Upper lobe of left lung (tissue), 6 donors: ENCODE measurements around the gene TSPAN5. TPM values are rescaled to one million over a fixed set of nuclear protein-coding genes. Genes with fewer than 3 reads are reported as not detected.

ENCODE experiments used
- ATAC-seq, 2 donors: fragments of 200-7000 bp; cut with Tn5 transposase; one replicate each; pipeline ENCODE4 v1.9.1; 2022; ENCODE audit warnings: mild to moderate bottlenecking in 2 of 2, moderate library complexity in 2 of 2; ENCODE audit not compliant: low FRiP score in 2 of 2
- DNase-seq, 2 donors: peaks; one replicate each; pipeline ENCODE4 v3.0.0-alpha.2; 2019 to 2020
- H3K27ac ChIP-seq, 4 donors: fragments of 200-600 bp; sonication (generic); one replicate each; pipeline ENCODE4 v1.5.1; 2016 to 2019
- H3K27me3 ChIP-seq, 4 donors: fragments of 200-600 bp; sonication (generic); one replicate each; pipeline ENCODE4 v1.5.1; 2017 to 2019
- H3K36me3 ChIP-seq, 4 donors: fragments of 200-600 bp; sonication (generic); one replicate each; pipeline ENCODE4 v1.5.1; 2016 to 2019
- H3K4me1 ChIP-seq, 4 donors: fragments of 200-600 bp; sonication (generic); one replicate each; pipeline ENCODE4 v1.5.1; 2018 to 2019
- H3K4me3 ChIP-seq, 4 donors: fragments of 200-600 bp; sonication (generic); one replicate each; pipeline ENCODE4 v1.5.1; 2017 to 2019; ENCODE audit warnings: mild to moderate bottlenecking in 2 of 4, moderate library complexity in 1 of 4
- H3K9me3 ChIP-seq, 4 donors: fragments of 200-600 bp; sonication (generic); one replicate each; pipeline ENCODE4 v1.5.1; 2018 to 2019
- EP300 ChIP-seq, 4 donors: sonication (generic); formaldehyde crosslinking; IDR thresholded peaks; one replicate each; pipeline ENCODE4 v1.5.1; 2017; ENCODE audit warnings: antibody characterized with exemption in 4 of 4, control low read depth in 2 of 4
- POLR2A ChIP-seq, 4 donors: fragments of 450-650 bp; IDR thresholded peaks; one replicate each; pipeline ENCODE4 v1.5.1; 2016 to 2017; ENCODE audit warnings: antibody characterized with exemption in 4 of 4, mild to moderate bottlenecking in 2 of 4
- POLR2AphosphoS5 ChIP-seq, 2 donors: sonication (generic); formaldehyde crosslinking; IDR thresholded peaks; one replicate each; pipeline ENCODE4 v1.5.1; 2017; ENCODE audit warnings: antibody characterized with exemption in 2 of 2
- WGBS, 2 donors: methylation state at CpG; one replicate each; pipeline ENCODE4 v1.1.5; 2017 to 2018; 5-methylcytosine and 5-hydroxymethylcytosine counted together
- total RNA-seq, 6 donors: library from RNA; depleted of rRNA in 4 of 6; stranded (reverse); fragments of >200 nt in 4 of 6; gene quantifications; one replicate each; pipeline versions ENCODE4 v1.1.0 to v1.2.1, GENCODE V29; 2016 to 2021
- TF ChIP-seq, protein P1 (sequence below), 6 experiments: fragments of 450-650 bp in 4 of 6; fragments of 200-600 bp in 2 of 6; sonication (generic) in 2 of 6; IDR thresholded peaks; one replicate each; pipeline ENCODE4 v1.5.1; 2016 to 2019; ENCODE audit warnings: antibody characterized with exemption in 6 of 6
- donor health status: DM: no; HTN: no; CAD: no; lungs with moderate emphysema.
- donor health status: DM: no; HTN: yes; CAD: no; lungs with severe emphysema.

TSPAN5 gene
- total RNA-seq, 6 donors from 2014 or later: 3.1 to 12.5 (median 7.2) TPM

DNA sequence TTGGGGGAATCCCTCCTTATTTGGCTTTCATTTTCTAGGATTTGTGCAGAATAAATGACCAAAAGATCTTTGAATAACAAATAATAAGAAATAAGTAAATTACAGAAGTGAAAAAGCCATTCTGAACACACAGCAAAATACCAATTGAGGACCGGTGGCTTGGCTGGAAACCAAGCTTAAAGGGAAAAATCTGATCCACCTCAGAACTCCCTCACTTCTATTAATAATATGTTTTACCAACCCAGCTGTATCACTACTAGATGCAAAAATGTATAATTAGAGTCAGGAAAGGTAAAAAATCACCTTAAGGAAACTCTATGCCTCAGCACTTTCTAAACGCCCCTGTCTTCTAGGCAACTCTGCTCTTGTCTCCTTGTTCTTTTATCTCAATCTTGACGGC, 77.3 kb downstream of the TSPAN5 start:
- no peak for TF ChIP-seq POLR2A (IDR thresholded peaks at IDR 0.05)
- TF ChIP-seq POLR2AphosphoS5 (IDR thresholded peaks at IDR 0.05): no peak
- no peak for TF ChIP-seq EP300 (IDR thresholded peaks at IDR 0.05)
- TF ChIP-seq, protein P1, sequence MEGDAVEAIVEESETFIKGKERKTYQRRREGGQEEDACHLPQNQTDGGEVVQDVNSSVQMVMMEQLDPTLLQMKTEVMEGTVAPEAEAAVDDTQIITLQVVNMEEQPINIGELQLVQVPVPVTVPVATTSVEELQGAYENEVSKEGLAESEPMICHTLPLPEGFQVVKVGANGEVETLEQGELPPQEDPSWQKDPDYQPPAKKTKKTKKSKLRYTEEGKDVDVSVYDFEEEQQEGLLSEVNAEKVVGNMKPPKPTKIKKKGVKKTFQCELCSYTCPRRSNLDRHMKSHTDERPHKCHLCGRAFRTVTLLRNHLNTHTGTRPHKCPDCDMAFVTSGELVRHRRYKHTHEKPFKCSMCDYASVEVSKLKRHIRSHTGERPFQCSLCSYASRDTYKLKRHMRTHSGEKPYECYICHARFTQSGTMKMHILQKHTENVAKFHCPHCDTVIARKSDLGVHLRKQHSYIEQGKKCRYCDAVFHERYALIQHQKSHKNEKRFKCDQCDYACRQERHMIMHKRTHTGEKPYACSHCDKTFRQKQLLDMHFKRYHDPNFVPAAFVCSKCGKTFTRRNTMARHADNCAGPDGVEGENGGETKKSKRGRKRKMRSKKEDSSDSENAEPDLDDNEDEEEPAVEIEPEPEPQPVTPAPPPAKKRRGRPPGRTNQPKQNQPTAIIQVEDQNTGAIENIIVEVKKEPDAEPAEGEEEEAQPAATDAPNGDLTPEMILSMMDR (IDR thresholded peaks at IDR 0.05): no peak
- no peaks in the 10 kb centered on the region for H3K27me3 ChIP-seq
- 80 to 86% methylated on average over 3 of the region's 3 CpGs for WGBS, 2 donors
- DNase-seq (no peak), ATAC-seq (no peak)
- no peaks in the 10 kb centered on the region for H3K9me3 ChIP-seq
- peaks cover 0 to 5% (median 1%) of the 10 kb centered on the region in 4 donors for H3K4me1 ChIP-seq
- no peak overlapping the region for H3K27ac ChIP-seq
- H3K36me3 ChIP-seq: no peaks in the 10 kb centered on the region
- H3K4me3 ChIP-seq: no peak overlapping the region

DNA sequence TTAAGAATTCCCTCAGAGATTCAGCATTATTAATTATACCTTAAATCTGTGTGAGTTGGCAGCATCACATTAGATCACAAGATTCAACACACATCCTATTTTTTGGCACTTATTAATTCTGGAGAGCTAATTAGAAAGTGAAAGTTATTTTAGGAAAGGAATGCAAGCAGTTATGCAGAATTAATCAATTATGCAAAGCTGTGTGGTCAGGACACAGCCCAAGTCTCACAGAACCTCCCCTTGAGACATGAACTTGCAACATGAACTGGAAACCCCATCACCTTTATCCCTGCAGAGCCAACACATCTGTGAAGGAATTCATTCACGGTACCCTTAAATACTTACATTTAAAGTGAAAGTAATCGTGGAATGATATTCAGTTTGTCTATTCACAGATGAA, 80.5 kb downstream of the TSPAN5 start:
- no peak overlapping the region for H3K27ac ChIP-seq
- 31 to 48% methylated on average over 2 of the region's 2 CpGs for WGBS, 2 donors

DNA sequence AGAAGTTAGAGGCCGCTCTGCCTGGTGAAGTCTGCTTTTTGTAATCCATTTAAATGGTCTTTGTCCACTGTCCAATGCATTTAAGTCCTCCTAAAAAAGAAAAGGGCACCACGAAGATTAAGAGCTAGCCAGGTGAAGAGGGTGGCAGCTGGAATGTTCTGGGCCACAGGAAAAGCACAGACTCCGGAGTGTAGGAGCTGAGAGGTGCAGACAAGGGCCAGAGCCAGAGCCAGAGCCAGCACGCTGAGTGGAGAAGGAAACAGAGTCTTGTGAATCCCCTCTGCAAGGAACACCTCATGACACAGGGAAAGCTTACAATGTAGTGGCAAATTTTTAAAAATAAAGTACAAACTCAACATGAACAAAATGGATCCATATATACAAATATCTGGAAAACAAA, 83.6 kb downstream of the TSPAN5 start:
- TF ChIP-seq POLR2A (IDR thresholded peaks at IDR 0.05) (no peak), POLR2AphosphoS5 (IDR thresholded peaks at IDR 0.05) (no peak), EP300 (IDR thresholded peaks at IDR 0.05) (no peak)
- TF ChIP-seq, protein P1 (IDR thresholded peaks at IDR 0.05): no peak
- ATAC-seq (no peak), DNase-seq (no peak)
- H3K9me3 ChIP-seq: no peaks in the 10 kb centered on the region
- no peaks in the 10 kb centered on the region for H3K36me3 ChIP-seq
- no peaks in the 10 kb centered on the region for H3K27me3 ChIP-seq
- H3K4me3 ChIP-seq: no peak overlapping the region
- H3K4me1 ChIP-seq: peaks cover 0 to 3% (median 0%) of the 10 kb centered on the region in 4 donors
- WGBS, 2 donors: 81 to 91% methylated on average over 4 of the region's 4 CpGs
- no peak overlapping the region for H3K27ac ChIP-seq

More for the DNA sequence above, 80.5 kb downstream of the TSPAN5 start:
- Histone ChIP-seq H3K4me3 (no peak overlapping the region), H3K36me3 (no peaks in the 10 kb centered on the region), H3K4me1 (peaks cover 0 to 5% (median 1%) of the 10 kb centered on the region in 4 donors), H3K9me3 (no peaks in the 10 kb centered on the region), H3K27me3 (no peaks in the 10 kb centered on the region)
- no peak for TF ChIP-seq POLR2AphosphoS5 (IDR thresholded peaks at IDR 0.05)
- TF ChIP-seq EP300 (IDR thresholded peaks at IDR 0.05): no peak
- TF ChIP-seq, protein P1 (IDR thresholded peaks at IDR 0.05): no peak
- TF ChIP-seq POLR2A (IDR thresholded peaks at IDR 0.05): no peak
- DNase-seq (no peak), ATAC-seq (no peak)

DNA sequence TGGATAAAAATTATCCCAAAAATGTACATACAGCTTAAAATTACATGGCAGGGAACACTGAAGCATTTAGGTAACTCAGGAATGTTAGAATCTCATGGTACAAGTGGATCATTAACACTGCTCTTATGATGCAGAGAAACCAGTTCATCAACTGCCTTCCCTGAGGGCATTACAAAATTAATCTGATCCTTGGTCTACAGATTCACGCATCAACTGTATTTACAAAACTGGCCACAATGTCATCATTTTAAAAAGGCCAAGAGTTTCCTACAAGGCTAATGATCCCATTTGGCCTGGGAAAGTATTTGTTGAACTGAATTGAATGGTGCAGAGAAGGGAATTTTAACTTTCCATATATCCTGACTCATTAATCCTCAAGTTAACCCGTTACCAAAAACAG, 84.6 kb downstream of the TSPAN5 start:
- Histone ChIP-seq H3K9me3 (no peaks in the 10 kb centered on the region), H3K4me3 (no peak overlapping the region), H3K27me3 (no peaks in the 10 kb centered on the region), H3K36me3 (no peaks in the 10 kb centered on the region), H3K27ac (no peak overlapping the region), H3K4me1 (peaks cover 0 to 3% (median 0%) of the 10 kb centered on the region in 4 donors)
- 46 to 85% methylated on average over 2 of the region's 2 CpGs for WGBS, 2 donors
- TF ChIP-seq POLR2A (IDR thresholded peaks at IDR 0.05) (no peak), EP300 (IDR thresholded peaks at IDR 0.05) (no peak), POLR2AphosphoS5 (IDR thresholded peaks at IDR 0.05) (no peak)
- TF ChIP-seq, protein P1 (IDR thresholded peaks at IDR 0.05): no peak
- ATAC-seq (no peak), DNase-seq (no peak)

DNA sequence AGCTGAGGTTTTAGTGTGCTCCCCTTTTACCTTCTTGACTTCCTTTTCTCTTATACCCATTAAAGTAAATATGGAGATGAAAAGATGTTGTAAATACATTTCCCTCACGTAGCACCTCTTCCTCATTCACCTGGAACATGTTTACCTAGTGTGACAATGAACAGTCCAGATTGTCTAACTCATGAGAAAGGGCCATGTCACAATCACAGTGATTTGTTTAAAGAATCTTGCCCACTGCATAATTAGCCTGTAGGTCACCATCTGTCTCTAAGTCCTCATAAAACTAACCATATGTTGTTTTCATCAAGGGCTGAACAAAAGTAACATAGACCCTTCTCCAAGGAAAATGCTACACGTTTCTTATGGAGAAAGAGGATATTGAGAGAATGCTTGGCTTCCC, 85.7 kb downstream of the TSPAN5 start:
- DNase-seq: no peak
- ATAC-seq: no peak

More for the DNA sequence above, 85.7 kb downstream of the TSPAN5 start:
- Histone ChIP-seq H3K36me3 (no peaks in the 10 kb centered on the region), H3K27me3 (no peaks in the 10 kb centered on the region), H3K9me3 (no peaks in the 10 kb centered on the region), H3K4me3 (no peak overlapping the region), H3K27ac (no peak overlapping the region), H3K4me1 (no peaks in the 10 kb centered on the region)
- TF ChIP-seq POLR2A (IDR thresholded peaks at IDR 0.05): no peak
- TF ChIP-seq, protein P1 (IDR thresholded peaks at IDR 0.05): no peak
- no peak for TF ChIP-seq POLR2AphosphoS5 (IDR thresholded peaks at IDR 0.05)
- no peak for TF ChIP-seq EP300 (IDR thresholded peaks at IDR 0.05)
- 45 to 74% methylated on average over 2 of the region's 2 CpGs for WGBS, 2 donors
